ENCODE results near the gene ZNF655.
"Not testable (repeated sequence)": the region's sequence is repeated elsewhere in the genome, so short reads cannot be mapped to it uniquely, and the experiment has no call there.

The ZNF655 gene

GRCh38 chr7:99573257-99573656 lies 14.8 kb downstream of the ZNF655 start:
- no peak overlapping the region for H3K4me3 ChIP-seq (replicated peaks; ENCODE audit: low read depth, low read length)
- no peak for DNase-seq (ENCODE audit: low read depth)
- TF ChIP-seq CTCF (IDR thresholded peaks at IDR 0.05; ENCODE audit: low read length, missing control alignments), result no peak

- no peak for TF ChIP-seq CTCF (IDR thresholded peaks at IDR 0.05; ENCODE audit: low read length, missing control alignments)
- DNase-seq (ENCODE audit: low read depth), result no peak
- H3K4me3 ChIP-seq (replicated peaks; ENCODE audit: low read depth, low read length), result no peak overlapping the region
Observed at GRCh38 chr7:99576251-99576650, 17.8 kb downstream of the ZNF655 start.

- DNase-seq (ENCODE audit: low read depth), result no peak
- no peak for TF ChIP-seq CTCF (IDR thresholded peaks at IDR 0.05; ENCODE audit: low read length, missing control alignments)
- peak overlapping the region; percentile 60 for H3K4me3 ChIP-seq (replicated peaks; ENCODE audit: low read depth, low read length)
Observed at GRCh38 chr7:99579281-99579955, 21.0 kb downstream of the ZNF655 start.

- DNase-seq (ENCODE audit: low read depth), result peak; percentile 31
- H3K4me3 ChIP-seq (replicated peaks; ENCODE audit: low read depth, low read length), result peak overlapping the region; percentile 60
- TF ChIP-seq CTCF (IDR thresholded peaks at IDR 0.05; ENCODE audit: low read length, missing control alignments), result peak; percentile 27
Observed at GRCh38 chr7:99579956-99580777, 21.7 kb downstream of the ZNF655 start.

GRCh38 chr7:99580778-99581332 lies 22.4 kb downstream of the ZNF655 start:
- H3K4me3 ChIP-seq (replicated peaks; ENCODE audit: low read depth, low read length), result peak overlapping the region; percentile 60
- DNase-seq (ENCODE audit: low read depth), result not testable (repeated sequence)

- TF ChIP-seq CTCF (IDR thresholded peaks at IDR 0.05; ENCODE audit: low read length, missing control alignments), result no peak
- H3K4me3 ChIP-seq (replicated peaks; ENCODE audit: low read depth, low read length), result no peak overlapping the region
- DNase-seq (ENCODE audit: low read depth), result no peak
Observed at GRCh38 chr7:99588868-99589267, 30.4 kb downstream of the ZNF655 start.

GRCh38 chr7:99594948-99595745 lies 36.7 kb downstream of the ZNF655 start:
- no peak overlapping the region for H3K4me3 ChIP-seq (replicated peaks; ENCODE audit: low read depth, low read length)
- TF ChIP-seq CTCF (IDR thresholded peaks at IDR 0.05; ENCODE audit: low read length, missing control alignments), result no peak
- DNase-seq (ENCODE audit: low read depth), result no peak
